ENCODE results near the gene RNF224.
"Not testable (repeated sequence)": the region's sequence is repeated elsewhere in the genome, so short reads cannot be mapped to it uniquely, and the experiment has no call there.

The RNF224 gene

GRCh38 chr9:137228968-137229896 lies 1.9 kb downstream of the RNF224 start:
- no peak for DNase-seq

DNA sequence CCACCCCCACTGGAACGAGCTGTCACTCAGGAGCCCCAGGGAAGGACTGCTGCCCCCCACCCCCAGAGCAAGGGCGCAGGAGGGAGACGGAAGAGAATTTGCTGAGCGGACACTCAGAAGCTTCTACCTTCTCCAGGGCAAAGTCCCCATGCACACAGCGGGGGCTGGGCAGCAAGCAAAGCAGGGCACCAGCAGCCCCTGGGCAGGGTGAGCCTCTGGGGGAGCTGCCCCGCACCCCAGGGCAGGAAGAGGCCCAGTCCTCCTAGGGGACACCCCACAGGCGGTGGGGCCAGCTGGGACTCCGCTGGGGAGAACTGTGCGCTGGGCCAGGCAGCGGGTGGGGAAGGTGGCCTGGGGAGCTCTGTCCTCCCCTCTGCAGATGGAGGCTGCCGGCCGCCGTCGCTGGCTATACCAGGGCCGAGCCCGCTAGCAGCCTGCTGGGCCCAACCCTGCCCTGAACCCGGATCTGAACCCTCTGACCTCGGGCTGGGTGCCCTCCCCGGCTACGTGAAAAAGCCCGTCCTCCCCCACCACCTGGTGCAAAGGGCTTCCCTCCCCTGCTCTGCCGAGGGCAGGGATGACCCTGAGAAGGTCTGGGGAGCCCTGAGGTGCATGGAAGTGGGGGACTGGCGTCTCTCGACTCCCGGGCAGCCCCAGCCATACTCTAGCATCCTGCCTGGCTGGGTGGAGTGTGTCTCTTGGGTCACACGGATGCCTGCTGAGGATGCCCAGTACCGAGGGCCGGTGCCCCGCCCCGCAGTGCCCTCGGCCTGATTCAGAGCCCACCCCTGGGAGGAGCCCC lies 2.8 kb downstream of the RNF224 start:
- no peak for DNase-seq

DNA sequence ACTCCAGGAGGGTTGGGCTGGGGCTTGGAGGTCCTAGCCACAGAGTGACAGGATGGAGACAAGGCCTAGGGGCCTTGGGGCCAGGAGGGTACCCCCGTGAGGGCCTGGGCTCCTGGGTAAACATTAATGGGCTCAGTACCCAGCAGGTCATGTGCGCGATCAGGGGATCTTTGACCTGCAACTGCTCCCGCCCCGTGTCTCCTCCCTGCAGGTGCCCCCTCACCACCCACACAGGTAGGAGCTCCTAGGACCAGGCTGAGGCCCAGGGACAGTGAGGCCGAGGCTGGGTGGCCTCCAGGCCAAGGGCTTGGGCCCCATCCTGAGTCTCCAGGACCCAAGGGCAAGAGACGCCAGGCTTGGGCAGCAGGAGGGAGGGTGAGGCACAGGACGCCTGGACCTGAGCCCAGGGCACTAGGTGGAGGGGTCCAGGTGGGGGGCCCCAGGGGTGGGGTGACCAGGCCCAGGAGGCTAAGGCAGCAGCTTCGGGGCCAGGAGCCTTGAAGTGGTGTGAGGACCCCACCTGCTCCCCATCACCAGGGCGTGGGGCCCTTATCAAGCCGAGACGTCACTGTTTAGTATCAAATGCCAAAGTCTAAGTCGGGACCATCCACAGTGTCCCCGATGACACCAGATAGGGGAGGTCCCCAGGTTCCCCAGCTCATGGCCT lies 3.5 kb downstream of the RNF224 start, which contains the start of gene SLC34A3:
Gene SLC34A3 (plus strand): TSS at position 197 of the 667 bp plus-strand sequence. CDS start 802 bp downstream, outside the sequence.
- DNase-seq, result no peak

GRCh38 chr9:137231372-137232039 lies 4.2 kb downstream of the RNF224 start:
- no peak for DNase-seq

DNA sequence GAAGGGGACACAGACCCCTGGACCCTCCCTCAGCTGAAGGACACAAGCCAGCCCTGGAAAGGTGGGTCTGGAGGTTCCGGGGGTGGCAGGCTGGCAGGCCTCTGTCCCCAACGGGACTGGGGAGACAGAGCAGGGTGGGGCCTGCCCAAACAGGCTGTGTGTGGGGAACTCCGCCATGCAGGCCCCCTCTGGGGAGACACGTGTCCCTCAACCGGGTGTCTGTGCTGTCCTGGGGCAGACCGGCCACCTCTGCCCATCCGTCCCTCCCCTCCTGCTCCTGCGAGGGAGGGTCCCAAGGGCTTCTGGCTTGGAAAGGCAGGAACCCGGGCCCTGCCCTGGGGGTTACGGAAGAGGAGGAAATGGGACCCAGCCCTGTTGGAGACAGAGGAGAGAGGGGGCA lies 4.8 kb downstream of the RNF224 start:
- no peak for DNase-seq

- no peak for DNase-seq
These were observed 5.2 kb downstream of the RNF224 start for GRCh38 chr9:137232510-137232909.

DNA sequence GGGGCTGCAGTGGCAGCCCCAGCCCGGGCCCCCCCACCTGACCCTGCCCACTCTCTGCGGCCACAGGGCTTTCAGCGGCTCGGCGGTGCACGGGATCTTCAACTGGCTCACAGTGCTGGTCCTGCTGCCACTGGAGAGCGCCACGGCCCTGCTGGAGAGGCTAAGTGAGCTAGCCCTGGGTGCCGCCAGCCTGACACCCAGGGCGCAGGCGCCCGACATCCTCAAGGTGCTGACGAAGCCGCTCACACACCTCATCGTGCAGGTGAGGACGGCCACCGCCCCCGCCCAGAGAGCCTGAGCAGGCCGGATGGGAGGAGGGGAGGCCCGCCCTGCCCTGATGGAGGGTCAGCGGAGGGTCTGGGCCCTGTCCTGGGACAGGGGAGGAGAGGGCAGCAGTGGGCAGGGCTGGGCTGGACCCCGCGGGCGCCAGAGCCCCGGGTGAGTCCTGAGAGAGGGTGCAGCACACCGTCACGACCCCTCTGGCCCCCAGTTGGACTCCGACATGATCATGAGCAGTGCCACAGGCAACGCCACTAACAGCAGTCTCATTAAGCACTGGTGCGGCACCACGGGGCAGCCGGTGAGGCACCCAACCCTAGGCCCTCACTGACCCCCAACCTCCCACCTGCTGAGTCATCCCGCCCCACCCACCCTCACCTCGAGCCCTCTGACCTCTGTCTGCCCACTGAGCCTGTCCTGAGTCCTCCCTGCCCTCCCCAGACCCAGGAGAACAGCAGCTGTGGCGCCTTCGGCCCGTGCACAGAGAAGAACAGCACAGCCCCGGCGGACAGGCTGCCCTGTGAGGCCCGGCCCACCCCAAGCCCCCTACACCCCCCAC lies 6.1 kb downstream of the RNF224 start:
- no peak for DNase-seq

GRCh38 chr9:137234055-137234697 lies 6.9 kb downstream of the RNF224 start:
- DNase-seq, result no peak

GRCh38 chr9:137234758-137235423 lies 7.6 kb downstream of the RNF224 start:
- no peak for DNase-seq

- no peak for DNase-seq
These were observed 8.3 kb downstream of the RNF224 start for GRCh38 chr9:137235424-137236237.

- DNase-seq, result peak; percentile 95
These were observed 9.1 kb downstream of the RNF224 start for GRCh38 chr9:137236238-137236935.

GRCh38 chr9:137236936-137237421 lies 9.7 kb downstream of the RNF224 start:
- no peak for DNase-seq

DNA sequence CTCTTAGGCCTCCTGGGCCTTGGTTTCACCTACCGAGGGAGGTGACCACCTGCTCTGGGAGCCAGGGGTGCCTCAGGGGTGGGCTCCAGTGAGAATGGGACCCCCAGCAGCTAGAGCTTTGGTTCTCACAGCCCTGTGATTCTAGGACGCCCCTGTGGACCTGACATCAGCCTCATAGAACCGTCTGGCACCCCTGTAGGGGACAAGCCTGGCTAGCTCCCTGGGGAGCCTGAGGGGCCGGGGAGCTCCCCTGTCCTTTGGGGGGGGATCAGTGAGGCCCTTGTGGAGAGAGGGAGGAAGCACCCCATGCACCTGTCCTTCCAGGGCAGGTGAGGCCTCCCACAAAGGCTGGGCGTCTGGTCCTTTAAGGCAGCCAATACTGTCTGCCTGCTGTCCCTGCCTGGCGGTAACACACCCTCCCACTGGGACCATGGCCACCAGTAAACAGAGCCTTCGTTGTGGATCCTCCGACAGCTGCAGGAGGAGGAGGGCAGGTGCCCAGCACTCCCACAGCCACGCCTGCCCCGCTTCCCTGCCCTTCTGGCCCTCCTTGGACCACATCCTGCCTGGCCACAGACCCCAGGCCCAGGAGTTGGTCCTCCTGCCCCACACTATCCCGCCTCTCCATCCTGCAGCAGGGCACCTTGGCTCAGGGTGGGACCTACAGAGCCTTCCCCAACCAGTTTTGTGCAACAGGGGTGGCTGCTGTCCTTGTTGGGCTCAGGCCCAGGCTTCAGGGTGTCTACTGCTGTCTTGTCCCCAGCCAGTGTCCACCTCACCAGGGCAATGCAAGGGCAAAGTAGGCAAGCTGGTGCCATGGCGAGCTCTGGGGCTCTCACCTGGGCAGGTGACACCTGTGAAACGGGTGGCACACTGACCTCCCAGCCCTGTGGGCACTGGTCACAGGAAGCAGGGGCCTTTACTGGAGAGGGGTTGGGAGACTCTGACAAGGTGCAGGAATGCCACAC lies 10.7 kb downstream of the RNF224 start:
- no peak for DNase-seq

DNA sequence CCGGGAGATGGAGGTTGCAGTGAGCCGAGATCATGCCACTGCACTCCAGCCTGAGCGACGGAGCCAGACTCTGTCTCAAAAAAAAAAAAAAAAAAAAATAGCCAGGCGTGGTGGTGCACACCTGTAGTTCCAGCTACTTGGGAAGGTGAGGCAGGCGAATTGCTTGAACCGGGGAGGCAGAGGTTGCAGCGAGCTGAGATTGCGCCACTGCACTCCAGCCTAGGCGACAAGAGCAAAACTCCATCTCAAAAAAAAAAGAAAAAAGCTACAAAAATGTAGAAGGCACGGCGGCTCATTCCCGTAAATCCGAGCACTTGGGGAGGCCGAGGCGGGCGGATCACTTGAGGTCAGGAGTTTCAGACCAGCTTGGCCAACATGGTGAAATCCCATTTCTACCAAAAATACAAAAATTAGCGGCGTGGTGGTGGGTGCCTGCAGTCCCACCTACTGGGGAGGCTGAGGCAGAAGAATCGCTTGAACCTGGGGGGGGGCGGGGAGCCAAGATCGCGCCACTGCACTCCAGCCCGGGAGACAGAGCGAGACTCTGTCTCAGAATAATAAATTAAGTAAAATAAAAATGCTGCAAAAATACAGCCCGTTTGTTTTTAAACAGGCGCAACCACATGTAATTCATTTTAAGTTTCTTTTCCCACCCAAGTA lies 12.4 kb downstream of the RNF224 start:
- DNase-seq, result not testable (repeated sequence)

GRCh38 chr9:137240318-137240840 lies 13.1 kb downstream of the RNF224 start:
- DNase-seq, result peak; percentile 92

GRCh38 chr9:137240841-137241489 lies 13.7 kb downstream of the RNF224 start, which contains the start of gene TUBB4B:
TSS of gene TUBB4B (plus strand) at chr9:137241287. CDS start at chr9:137241361, 74 bp downstream.
- DNase-seq, result peak; percentile 100

All from hematopoietic multipotent progenitor cell treated with erythropoietin and hydrocortisone succinate and interleukin-3 and kit ligand, for 4 days (in vitro differentiated cells).